ENCODE data around the gene RBMS2. TPM values are rescaled to one million over a fixed set of nuclear protein-coding genes. Genes with fewer than 3 reads are reported as not detected.

The RBMS2 gene
- total and polyA plus RNA-seq, 4 experiments from 2014 or later = 0.39 to 2.0 (median 1.5) TPM

- Histone ChIP-seq H3K4me3 (ENCODE audit: low read length in 2 of 2) (peak overlapping the region; percentile 90 to 98), H3K9me3 (ENCODE audit: control insufficient read depth in 1 of 2, low read length in 2 of 2) (no peaks in the 10 kb centered on the region), H3K27me3 (ENCODE audit: insufficient read depth, low read length) (no peaks in the 10 kb centered on the region), H3K27ac (ENCODE audit: low read depth, low read length) (peak overlapping the region; percentile 93), H3K4me1 (ENCODE audit: insufficient read depth, low read length) (peaks cover 81% of the 10 kb centered on the region), H3K36me3 (ENCODE audit: insufficient read depth, low read length) (peaks cover 4% of the 10 kb centered on the region)
- POLR2A ChIA-PET (ENCODE audit: partially characterized antibody) = interaction anchor here (0.6 to 10.0 kb wide), 34 partner anchors 8 to 1070 kb away, joined by 3 to 210 read pairs (median 5); partner anchors contain the start of genes ATP5F1B, NAB2, NACA and PTGES3
- H3K4me3 Mint-ChIP-seq = peak overlapping the region; percentile 86 to 95 (median 92)
- peak; percentile 71 to 85 (median 74) for DNase-seq
- intact Hi-C loops (cut with micrococcal nuclease) = loop anchor here (1.0 kb wide), 1 partner anchor 17 kb away; no protein-coding TSS in a partner anchor
- H3K27me3 Mint-ChIP-seq = no peaks in the 10 kb centered on the region
- peaks cover 0 to 2% (median 0%) of the 10 kb centered on the region in 8 donors for H3K9me3 Mint-ChIP-seq
- peak overlapping the region; percentile 82 to 98 (median 93) for H3K27ac Mint-ChIP-seq
- peaks cover 3 to 39% of the 10 kb centered on the region in 2 donors for H3K36me3 Mint-ChIP-seq
- H3K4me1 Mint-ChIP-seq = peaks cover 42 to 79% (median 64%) of the 10 kb centered on the region in 4 donors
- CTCF ChIA-PET (ENCODE audit: partially characterized antibody) = interaction anchor here (0.7 to 2.2 kb wide), 19 partner anchors 8 to 483 kb away, joined by 3 to 30 read pairs (median 4); partner anchors contain the start of genes ATP5F1B, NACA and SMARCC2
These were observed 107.2 kb downstream of the RBMS2 start for GRCh38 chr12:56628671-56629458.

GRCh38 chr12:56629459-56630179 lies 108.0 kb downstream of the RBMS2 start:
- H3K9me3 Mint-ChIP-seq = peaks cover 0 to 2% (median 0%) of the 10 kb centered on the region in 8 donors
- ChIA-PET POLR2A (ENCODE audit: partially characterized antibody) (interaction anchor here (0.6 to 10.0 kb wide), 30 partner anchors 10 to 512 kb away, joined by 3 to 210 read pairs (median 6); partner anchors contain the start of genes ATP5F1B, NAB2, NACA and PTGES3), CTCF (ENCODE audit: partially characterized antibody) (interaction anchor here (0.7 to 2.2 kb wide), 12 partner anchors 16 to 371 kb away, joined by 3 to 11 read pairs (median 3); partner anchors contain the start of genes ATP5F1B and NACA)
- Histone ChIP-seq H3K27me3 (ENCODE audit: insufficient read depth, low read length) (no peaks in the 10 kb centered on the region), H3K9me3 (ENCODE audit: control insufficient read depth in 1 of 2, low read length in 2 of 2) (no peaks in the 10 kb centered on the region), H3K4me1 (ENCODE audit: insufficient read depth, low read length) (peaks cover 80% of the 10 kb centered on the region), H3K27ac (ENCODE audit: low read depth, low read length) (peak overlapping the region; percentile 93), H3K36me3 (ENCODE audit: insufficient read depth, low read length) (peaks cover 4% of the 10 kb centered on the region), H3K4me3 (ENCODE audit: low read length in 2 of 2) (peak overlapping the region; percentile 90 to 98)
- peak; percentile 35 to 76 (median 38) for DNase-seq
- H3K36me3 Mint-ChIP-seq = peaks cover 3 to 36% of the 10 kb centered on the region in 2 donors
- intact Hi-C loops (cut with micrococcal nuclease) = loop anchor here (1.0 to 10.0 kb wide), 4 partner anchors 17 to 805 kb away; partner anchors contain the start of genes DNAJC14 and PTGES3
- H3K4me1 Mint-ChIP-seq = peaks cover 41 to 79% (median 62%) of the 10 kb centered on the region in 4 donors
- H3K4me3 Mint-ChIP-seq = peak overlapping the region; percentile 86 to 95 (median 92)
- peak overlapping the region; percentile 82 to 98 (median 93) for H3K27ac Mint-ChIP-seq
- no peaks in the 10 kb centered on the region for H3K27me3 Mint-ChIP-seq

- Mint-ChIP-seq H3K4me3 (peak within 1 kb of the TSS; percentile 86 to 99 (median 92)), H3K27me3 (no peaks in the 10 kb centered on the region), H3K27ac (peak within 1 kb of the TSS; percentile 82 to 98 (median 94)), H3K36me3 (peaks cover 3 to 38% of the 10 kb centered on the region in 2 donors), H3K9me3 (peaks cover 0 to 2% (median 0%) of the 10 kb centered on the region in 8 donors), H3K4me1 (peaks cover 43 to 82% (median 63%) of the 10 kb centered on the region in 4 donors)
- Histone ChIP-seq H3K9me3 (ENCODE audit: control insufficient read depth in 1 of 2, low read length in 2 of 2) (no peaks in the 10 kb centered on the region), H3K4me1 (ENCODE audit: insufficient read depth, low read length) (peaks cover 76% of the 10 kb centered on the region), H3K27ac (ENCODE audit: low read depth, low read length) (peak within 1 kb of the TSS; percentile 93), H3K36me3 (ENCODE audit: insufficient read depth, low read length) (peaks cover 4% of the 10 kb centered on the region), H3K27me3 (ENCODE audit: insufficient read depth, low read length) (no peaks in the 10 kb centered on the region), H3K4me3 (ENCODE audit: low read length in 2 of 2) (peak within 1 kb of the TSS; percentile 90 to 98)
- DNase-seq = peak; percentile 80 to 86 (median 83)
- ChIA-PET CTCF (ENCODE audit: partially characterized antibody) (interaction anchor here (1.0 kb wide), 1 partner anchor 371 kb away, joined by 3 read pairs; no protein-coding TSS in a partner anchor), POLR2A (ENCODE audit: partially characterized antibody) (interaction anchor here (0.7 to 10.0 kb wide), 14 partner anchors 9 to 893 kb away, joined by 3 to 210 read pairs (median 10); partner anchors contain the start of genes ATP5F1B, NAB2, NACA and PTGES3)
- intact Hi-C loops (cut with micrococcal nuclease) = loop anchor here (1.0 to 10.0 kb wide), 3 partner anchors 58 to 805 kb away; partner anchors contain the start of genes DNAJC14 and PTGES3
These were observed 108.6 kb downstream of the RBMS2 start, which contains the start of gene BAZ2A for GRCh38 chr12:56630180-56630632. BAZ2A (minus strand) TSS chr12:56630326; CDS start chr12:56617530, 12,796 bp downstream.

- Mint-ChIP-seq H3K4me3 (peak overlapping the region; percentile 67 to 99 (median 92)), H3K36me3 (peaks cover 0 to 30% of the 10 kb centered on the region in 2 donors), H3K4me1 (peaks cover 40 to 88% (median 61%) of the 10 kb centered on the region in 4 donors), H3K27me3 (no peaks in the 10 kb centered on the region), H3K9me3 (peaks cover 0 to 2% (median 0%) of the 10 kb centered on the region in 8 donors), H3K27ac (peak overlapping the region in 6 of 7 donors; percentile 52 to 99 (median 90))
- no peaks in the 10 kb centered on the region for H3K9me3 ChIP-seq (ENCODE audit: control insufficient read depth in 1 of 2, low read length in 2 of 2)
- peaks cover 73% of the 10 kb centered on the region for H3K4me1 ChIP-seq (ENCODE audit: insufficient read depth, low read length)
- no peaks in the 10 kb centered on the region for H3K36me3 ChIP-seq (ENCODE audit: insufficient read depth, low read length)
- H3K4me3 ChIP-seq (ENCODE audit: low read length in 2 of 2) = peak overlapping the region in 1 of 2 donors; percentile 17
- peak in 4 of 5 donors; percentile 22 to 61 (median 28) for DNase-seq
- CTCF ChIA-PET (ENCODE audit: partially characterized antibody) = no interaction called here
- intact Hi-C loops (cut with micrococcal nuclease) = loop anchor here (10.0 kb wide), 2 partner anchors 603 to 807 kb away; partner anchors contain the start of gene DNAJC14
- H3K27me3 ChIP-seq (ENCODE audit: insufficient read depth, low read length) = no peaks in the 10 kb centered on the region
- H3K27ac ChIP-seq (ENCODE audit: low read depth, low read length) = peak overlapping the region; percentile 47
- POLR2A ChIA-PET (ENCODE audit: partially characterized antibody) = interaction anchor here (0.6 to 10.0 kb wide), 5 partner anchors 11 to 398 kb away, joined by 3 to 210 read pairs (median 4); partner anchors contain the start of genes ATP5F1B and PTGES3
These were observed 110.4 kb downstream of the RBMS2 start for GRCh38 chr12:56631790-56632700.

GRCh38 chr12:56632701-56633467 lies 111.3 kb downstream of the RBMS2 start:
- no peaks in the 10 kb centered on the region for H3K27me3 Mint-ChIP-seq
- Histone ChIP-seq H3K36me3 (ENCODE audit: insufficient read depth, low read length) (peaks cover 4% of the 10 kb centered on the region), H3K27me3 (ENCODE audit: insufficient read depth, low read length) (no peaks in the 10 kb centered on the region), H3K4me1 (ENCODE audit: insufficient read depth, low read length) (peaks cover 68% of the 10 kb centered on the region), H3K27ac (ENCODE audit: low read depth, low read length) (peak overlapping the region; percentile 47), H3K9me3 (ENCODE audit: control insufficient read depth in 1 of 2, low read length in 2 of 2) (no peaks in the 10 kb centered on the region), H3K4me3 (ENCODE audit: low read length in 2 of 2) (peak overlapping the region in 1 of 2 donors; percentile 17)
- intact Hi-C loops (cut with micrococcal nuclease) = loop anchor here (10.0 kb wide), 2 partner anchors 602 to 808 kb away; partner anchors contain the start of gene DNAJC14
- H3K27ac Mint-ChIP-seq = peak overlapping the region; percentile 67 to 99 (median 82)
- H3K4me3 Mint-ChIP-seq = peak overlapping the region; percentile 74 to 99 (median 98)
- H3K9me3 Mint-ChIP-seq = peaks cover 0 to 2% (median 0%) of the 10 kb centered on the region in 8 donors
- POLR2A ChIA-PET (ENCODE audit: partially characterized antibody) = interaction anchor here (0.6 to 10.0 kb wide), 3 partner anchors 13 to 55 kb away, joined by 3 to 210 read pairs (median 117); partner anchors contain the start of genes ATP5F1B and PTGES3
- no peak for DNase-seq
- H3K4me1 Mint-ChIP-seq = peaks cover 41 to 91% (median 63%) of the 10 kb centered on the region in 4 donors
- CTCF ChIA-PET (ENCODE audit: partially characterized antibody) = interaction anchor here (1.2 to 2.5 kb wide), 2 partner anchors 56 to 119 kb away, joined by 4 to 7 read pairs; partner anchors contain the start of gene PTGES3
- peaks cover 4 to 37% of the 10 kb centered on the region in 2 donors for H3K36me3 Mint-ChIP-seq
